Loucy (cell line): ENCODE measurements around the gene NOM1.

Experiments used
- CTCF ChIP-seq: fragments of 200-600 bp; sonication (generic); conservative IDR thresholded peaks from 2 replicates; pipeline ENCODE4 v1.5.1; 2014; ENCODE audit warnings: mild to moderate bottlenecking, antibody characterized with exemption, low read length
- EZH2phosphoT487 ChIP-seq: fragments of 200-600 bp; IDR thresholded peaks from 2 replicates; pipeline ENCODE4 v1.6.1; 2018; ENCODE audit warnings: antibody characterized with exemption, mild to moderate bottlenecking, moderate library complexity, borderline replicate concordance

- TF ChIP-seq CTCF (no peak), EZH2phosphoT487 (no peak)
Observed at GRCh38 chr7:156962897-156963296, 13.4 kb downstream of the NOM1 start.
